PC-9 (cell line): ENCODE results near the gene CHRNE. TPM values are rescaled to one million over a fixed set of nuclear protein-coding genes. Genes with fewer than 3 reads are reported as not detected.

Experiments
- BruUV-seq: library from RNA; stranded (reverse); fragments of 400-500 nt; replicated peaks from 2 replicates; lab custom pipeline; 2021; lab: Mats Ljungman, UMichigan
- CTCF ChIA-PET: fragments of 300-600 bp; sonication (Branson Sonifier 250); formaldehyde crosslinking; loops from one replicate; lab custom pipeline; 2022; ENCODE audit warnings: antibody characterized with exemption; lab: Charles Lee
- POLR2A ChIA-PET: fragments of 300-600 bp; sonication (Branson Sonifier 250); formaldehyde crosslinking; loops from one replicate; lab custom pipeline; 2022; ENCODE audit warnings: antibody characterized with exemption; ENCODE audit not compliant: unreplicated experiment; lab: Charles Lee
- DNase-seq, 2 experiments: peaks; one replicate each; pipeline versions ENCODE4 v3.0.0 to v3.0.0-alpha.2; 2015 to 2022; ENCODE audit warnings: mixed read lengths in 1 of 2
- H2AFZ ChIP-seq: fragments of 200-600 bp; sonication (generic); 2 replicates; pipeline ENCODE4 v1.8.1; 2017; ENCODE audit warnings: antibody characterized with exemption
- H3F3A ChIP-seq: fragments of 200-600 bp; sonication (generic); 2 replicates; pipeline ENCODE4 v1.8.1; 2017; ENCODE audit warnings: antibody characterized with exemption, mild to moderate bottlenecking, low read depth; ENCODE audit not compliant: insufficient read depth
- H3K27ac ChIP-seq: fragments of 200-600 bp; sonication (generic); 2 replicates; pipeline ENCODE4 v1.6.1; 2016; ENCODE audit warnings: mixed run types
- H3K27me3 ChIP-seq: fragments of 200-600 bp; sonication (generic); 2 replicates; pipeline ENCODE4 v1.6.1; 2016; ENCODE audit warnings: low read depth, mixed run types; ENCODE audit not compliant: insufficient read depth
- H3K36me3 ChIP-seq: fragments of 200-600 bp; sonication (generic); 2 replicates; pipeline ENCODE4 v1.6.1; 2016; ENCODE audit warnings: low read depth, mixed run types
- H3K4me1 ChIP-seq: fragments of 200-600 bp; sonication (generic); replicated peaks from 2 replicates; pipeline ENCODE4 v1.6.1; 2016; ENCODE audit warnings: mixed run types; ENCODE audit not compliant: insufficient read depth
- H3K4me2 ChIP-seq: fragments of 200-600 bp; sonication (generic); 2 replicates; pipeline ENCODE4 v1.6.1; 2017; ENCODE audit warnings: mixed run types
- H3K4me3 ChIP-seq: fragments of 200-600 bp; sonication (generic); 2 replicates; pipeline ENCODE4 v1.6.1; 2016; ENCODE audit warnings: mixed run types
- H3K79me2 ChIP-seq: fragments of 200-600 bp; sonication (generic); 2 replicates; pipeline ENCODE4 v1.6.1; 2017; ENCODE audit warnings: low read depth, mixed run types
- H3K9me2 ChIP-seq: fragments of 200-600 bp; sonication (generic); 2 replicates; pipeline ENCODE4 v1.8.1; 2017; ENCODE audit warnings: mild to moderate bottlenecking; ENCODE audit not compliant: insufficient read depth
- H3K9me3 ChIP-seq: fragments of 200-600 bp; sonication (generic); 2 replicates; pipeline ENCODE4 v1.8.1; 2016; ENCODE audit warnings: low read depth; ENCODE audit not compliant: insufficient read depth
- H4K20me1 ChIP-seq: fragments of 200-600 bp; sonication (generic); 2 replicates; pipeline ENCODE4 v1.8.1; 2017; ENCODE audit not compliant: insufficient read depth
- CTCF ChIP-seq: fragments of 200-600 bp; sonication (generic); conservative IDR thresholded peaks from 2 replicates; pipeline ENCODE4 v1.6.1; 2017; ENCODE audit warnings: mixed run types, antibody characterized with exemption, mild to moderate bottlenecking, moderate library complexity
- EZH2 ChIP-seq: fragments of 200-600 bp; sonication (generic); IDR thresholded peaks from 2 replicates; pipeline ENCODE4 v1.8.0; 2017; ENCODE audit warnings: antibody characterized with exemption, low read depth
- intact Hi-C: fragments of 100-400 bp; cut with micrococcal nuclease; formaldehyde crosslinking; loops from one replicate; pipeline ENCODE4 v1.10.0; 2022; ENCODE audit not compliant: unreplicated experiment
- total RNA-seq: library from RNA; stranded (reverse); gene quantifications from 2 replicates; pipeline ENCODE4 v1.2.3, GENCODE V29; 2021

Gene CHRNE
- total RNA-seq, 1 experiment from 2014 or later = 0.24 TPM

- intact Hi-C loops = loop anchor here (5.0 to 10.0 kb wide), 2 partner anchors 333 to 476 kb away; no protein-coding TSS in a partner anchor
- peaks cover 13% of the 10 kb centered on the region for H3K4me1 ChIP-seq
- H3K36me3 ChIP-seq = no peaks in the 10 kb centered on the region
- no peaks in the 10 kb centered on the region for H3K79me2 ChIP-seq
- ChIA-PET POLR2A (no interaction called here), CTCF (no interaction called here)
- no peak overlapping the region for H3K4me3 ChIP-seq
- peaks cover 31% of the 10 kb centered on the region; the same call in 1 of the 2 replicates for H3F3A ChIP-seq
- no peaks in the 10 kb centered on the region for H3K9me2 ChIP-seq
- BruUV-seq = no TSS peak
- H3K27ac ChIP-seq = no peak overlapping the region
- H2AFZ ChIP-seq = no peak overlapping the region
- DNase-seq = no peak
- no peaks in the 10 kb centered on the region for H4K20me1 ChIP-seq
- no peaks in the 10 kb centered on the region for H3K27me3 ChIP-seq
- no peaks in the 10 kb centered on the region for H3K9me3 ChIP-seq
- TF ChIP-seq CTCF = no peak
- no peak for TF ChIP-seq EZH2
- no peak overlapping the region for H3K4me2 ChIP-seq
These were observed 2.4 kb downstream of the CHRNE start for GRCh38 chr17:4900231-4901107.

- Histone ChIP-seq H3K27me3 (no peaks in the 10 kb centered on the region), H3K4me3 (no peak within 1 kb of the TSS), H3K36me3 (no peaks in the 10 kb centered on the region), H3K27ac (no peak within 1 kb of the TSS; the same call in 1 of the 2 replicates), H2AFZ (no peak within 1 kb of the TSS), H3F3A (peaks cover 31% of the 10 kb centered on the region; the same call in 1 of the 2 replicates), H3K4me2 (no peak within 1 kb of the TSS), H3K4me1 (peaks cover 13% of the 10 kb centered on the region), H3K9me2 (no peaks in the 10 kb centered on the region), H3K9me3 (no peaks in the 10 kb centered on the region), H3K79me2 (no peaks in the 10 kb centered on the region), H4K20me1 (no peaks in the 10 kb centered on the region)
- ChIA-PET POLR2A (no interaction called here), CTCF (interaction anchor here (0.6 kb wide), 1 partner anchor 301 kb away, joined by 4 read pairs; no protein-coding TSS in a partner anchor)
- intact Hi-C loops = loop anchor here (5.0 to 10.0 kb wide), 2 partner anchors 332 to 475 kb away; no protein-coding TSS in a partner anchor
- no TSS peak for BruUV-seq
- TF ChIP-seq EZH2 (no peak), CTCF (no peak)
- peak in 1 of 2 experiments; percentile 44 for DNase-seq
These were observed 3.3 kb downstream of the CHRNE start, which contains the start of gene C17orf107 for GRCh38 chr17:4899341-4900230. Gene C17orf107 (plus strand): TSS chr17:4899536. CDS start chr17:4899763, 227 bp downstream.

- no peak overlapping the region for H3K27ac ChIP-seq
- POLR2A ChIA-PET = no interaction called here
- no peak overlapping the region for H2AFZ ChIP-seq
- no peak overlapping the region for H3K4me2 ChIP-seq
- no peak for DNase-seq
- H3K4me3 ChIP-seq = no peak overlapping the region
- H3K79me2 ChIP-seq = no peaks in the 10 kb centered on the region
- no peak for TF ChIP-seq CTCF
- TF ChIP-seq EZH2 = no peak
- no peaks in the 10 kb centered on the region for H3K27me3 ChIP-seq
- no peaks in the 10 kb centered on the region for H4K20me1 ChIP-seq
- peaks cover 13% of the 10 kb centered on the region for H3K4me1 ChIP-seq
- intact Hi-C loops = no loop called here
- no peaks in the 10 kb centered on the region for H3K36me3 ChIP-seq
- CTCF ChIA-PET = interaction anchor here (0.6 kb wide), 1 partner anchor 300 kb away, joined by 4 read pairs; no protein-coding TSS in a partner anchor
- no peaks in the 10 kb centered on the region for H3K9me3 ChIP-seq
- H3K9me2 ChIP-seq = no peaks in the 10 kb centered on the region
- H3F3A ChIP-seq = peaks cover 31% of the 10 kb centered on the region; the same call in 1 of the 2 replicates
- no TSS peak for BruUV-seq
These were observed 4.0 kb downstream of the CHRNE start for GRCh38 chr17:4898927-4899326.
